ENCODE results near the gene RHOC.

DNA sequence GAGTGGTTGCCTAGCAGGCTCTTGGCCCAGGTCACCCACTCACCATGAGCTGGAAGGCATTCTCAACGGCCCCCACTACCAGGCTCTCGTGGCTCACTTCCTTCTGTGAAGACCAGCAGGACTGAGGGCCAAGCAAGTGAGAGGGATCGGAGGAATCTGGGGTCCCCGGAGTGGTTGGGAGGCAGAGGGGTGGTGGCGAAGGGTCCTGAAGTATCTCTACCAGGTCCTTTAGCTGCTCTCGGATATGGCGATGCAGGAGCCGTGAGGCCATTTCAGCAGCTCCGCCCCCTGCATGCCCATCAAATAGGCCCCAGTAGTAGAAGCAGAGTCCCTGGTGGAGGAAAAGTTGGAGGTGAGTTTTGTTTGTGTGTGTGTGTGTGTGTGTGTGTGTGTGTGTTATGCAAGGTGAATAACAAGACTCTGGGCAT, 5.8 kb upstream of the RHOC start:
- TF ChIP-seq, protein P1, sequence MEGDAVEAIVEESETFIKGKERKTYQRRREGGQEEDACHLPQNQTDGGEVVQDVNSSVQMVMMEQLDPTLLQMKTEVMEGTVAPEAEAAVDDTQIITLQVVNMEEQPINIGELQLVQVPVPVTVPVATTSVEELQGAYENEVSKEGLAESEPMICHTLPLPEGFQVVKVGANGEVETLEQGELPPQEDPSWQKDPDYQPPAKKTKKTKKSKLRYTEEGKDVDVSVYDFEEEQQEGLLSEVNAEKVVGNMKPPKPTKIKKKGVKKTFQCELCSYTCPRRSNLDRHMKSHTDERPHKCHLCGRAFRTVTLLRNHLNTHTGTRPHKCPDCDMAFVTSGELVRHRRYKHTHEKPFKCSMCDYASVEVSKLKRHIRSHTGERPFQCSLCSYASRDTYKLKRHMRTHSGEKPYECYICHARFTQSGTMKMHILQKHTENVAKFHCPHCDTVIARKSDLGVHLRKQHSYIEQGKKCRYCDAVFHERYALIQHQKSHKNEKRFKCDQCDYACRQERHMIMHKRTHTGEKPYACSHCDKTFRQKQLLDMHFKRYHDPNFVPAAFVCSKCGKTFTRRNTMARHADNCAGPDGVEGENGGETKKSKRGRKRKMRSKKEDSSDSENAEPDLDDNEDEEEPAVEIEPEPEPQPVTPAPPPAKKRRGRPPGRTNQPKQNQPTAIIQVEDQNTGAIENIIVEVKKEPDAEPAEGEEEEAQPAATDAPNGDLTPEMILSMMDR (IDR thresholded peaks at IDR 0.05; ENCODE audit: insufficient read depth, low read length, poor library complexity, severe bottlenecking): no peak
- TF ChIP-seq EZH2phosphoT487 (conservative IDR thresholded peaks at IDR 0.05; ENCODE audit: low read length): no peak

All from SU-DHL-6 (cell line).